Heart left ventricle (tissue), 16 donors: Measurements from ENCODE around the gene SOX8. TPM values are rescaled to one million over a fixed set of nuclear protein-coding genes. Genes with fewer than 3 reads are reported as not detected.

Experiments
- ATAC-seq, 4 donors: fragments of 200-7000 bp; cut with Tn5 transposase; one replicate each; pipeline ENCODE4 v1.9.1; 2020 to 2022; ENCODE audit warnings: moderate library complexity in 4 of 4, mild to moderate bottlenecking in 3 of 4, moderate number of reproducible peaks in 1 of 4
- DNase-seq, 5 donors: peaks; one replicate each; pipeline ENCODE4 v3.0.0-alpha.2; 2020
- H3K27ac ChIP-seq, 12 donors: fragments of 200-600 bp; sonication (generic) in 4 of 12; one replicate each; pipeline versions ENCODE4 v1.5.0 to v1.8.0; 2016 to 2022; ENCODE audit warnings: mild to moderate bottlenecking in 2 of 12
- H3K27me3 ChIP-seq, 9 donors: fragments of 200-600 bp; sonication (generic) in 2 of 9; one replicate each; pipeline versions ENCODE4 v1.5.1 to v1.8.0; 2016 to 2022; ENCODE audit warnings: mild to moderate bottlenecking in 3 of 9
- H3K36me3 ChIP-seq, 9 donors: fragments of 200-600 bp; sonication (generic) in 2 of 9; one replicate each; pipeline versions ENCODE4 v1.5.0 to v1.8.0; 2018 to 2022; ENCODE audit warnings: mild to moderate bottlenecking in 2 of 9
- H3K4me1 ChIP-seq, 12 donors: fragments of 200-600 bp; sonication (generic) in 4 of 12; one replicate each; pipeline versions ENCODE4 v1.5.0 to v1.8.0; 2016 to 2022; ENCODE audit warnings: mild to moderate bottlenecking in 3 of 12
- H3K4me3 ChIP-seq, 12 donors: fragments of 200-600 bp; sonication (generic) in 4 of 12; one replicate each; pipeline versions ENCODE4 v1.5.0 to v1.8.0; 2017 to 2022; ENCODE audit warnings: mild to moderate bottlenecking in 9 of 12, moderate library complexity in 4 of 12
- H3K9me3 ChIP-seq, 12 donors: fragments of 200-600 bp; sonication (generic) in 4 of 12; one replicate each; pipeline versions ENCODE4 v1.5.0 to v1.8.0; 2016 to 2022; ENCODE audit warnings: mild to moderate bottlenecking in 1 of 12
- POLR2A ChIP-seq, 2 donors: fragments of 450-650 bp; IDR thresholded peaks; one replicate each; pipeline ENCODE4 v1.6.1; 2017; ENCODE audit warnings: antibody characterized with exemption in 2 of 2, mild to moderate bottlenecking in 2 of 2, moderate library complexity in 2 of 2
- WGBS, 4 donors: extraction: QIAGEN DNeasy Blood & Tissue Kit in 2 of 4; methylation state at CpG; one replicate each; pipeline versions ENCODE4 v1.1.5 to v1.1.7; 2013 to 2018; 5-methylcytosine and 5-hydroxymethylcytosine counted together
- intact Hi-C, 10 donors: fragments of 100-400 bp; cut with DNase I; formaldehyde crosslinking; loops; one replicate each; pipeline versions ENCODE4 v1.11.1 to v1.14.2; 2022
- polyA plus RNA-seq, 2 donors: library from polyadenylated mRNA; stranded (reverse); fragments of 200-250 nt; gene quantifications; one replicate each; pipeline ENCODE4 v1.2.3, GENCODE V29; 2013
- total RNA-seq, 9 donors: library from RNA; depleted of rRNA in 2 of 9; stranded (reverse); fragments of >200 nt in 2 of 9; fragmentation: NEBNext Ultra II Directional in 3 of 9; extraction: Animal tissue kit (Norgen Biotek cat#: 25700) in 3 of 9; gene quantifications; one replicate each; pipeline versions ENCODE4 v1.1.0 to v1.2.4, GENCODE V29; 2016 to 2023
- TF ChIP-seq, protein P1 (sequence below), 12 donors: fragments of 200-600 bp; sonication (generic) in 4 of 12; IDR thresholded peaks; one replicate each; pipeline versions ENCODE4 v1.5.0 to v1.8.0; 2018 to 2022; ENCODE audit warnings: antibody characterized with exemption in 12 of 12, mild to moderate bottlenecking in 5 of 12
- donor health status: ischemic (EF 13 %, LVEDD 7.1; RV severe dilation, severe dysfunction).
- donor health status: healthy with polysubstance abuse.
- donor health status: DM: no; HTN: yes; CAD: no.
- donor health status: DM: no; HTN: no; CAD: no.
- donor health status: ischemic (EF 25% LVEDD 6.9; RV normal size, moderate dysfunction).
- donor health status: ischemic (EF 25% LVEDD 5.7; RV mildly dilated, moderate dysfunction).
- donor health status: healthy.
- donor health status: DM: yes; HTN: yes; CAD: no.
- donor health status: ischemic (EF 35%, LVEDD 5.7; RV mildly dilated, moderate dysfunction).
- donor health status: nonischemic (EF 11% LVEDD 7.7; RV severe dilation, severe dysfunction).
- donor health status: DM: yes; HTN: yes; CAD: no.
- donor health status: PGD.
- donor health status: ischemic (EF 29% LVEDD 5.4; RV normal size, mild dysfunction).
- donor health status: nonischemic (EF 23%, LVEDD 6.1; RV moderate dilation, normal function).

Gene SOX8
- total and polyA plus RNA-seq, 11 donors, result 0.44 to 1.3 (median 0.77) TPM

DNA sequence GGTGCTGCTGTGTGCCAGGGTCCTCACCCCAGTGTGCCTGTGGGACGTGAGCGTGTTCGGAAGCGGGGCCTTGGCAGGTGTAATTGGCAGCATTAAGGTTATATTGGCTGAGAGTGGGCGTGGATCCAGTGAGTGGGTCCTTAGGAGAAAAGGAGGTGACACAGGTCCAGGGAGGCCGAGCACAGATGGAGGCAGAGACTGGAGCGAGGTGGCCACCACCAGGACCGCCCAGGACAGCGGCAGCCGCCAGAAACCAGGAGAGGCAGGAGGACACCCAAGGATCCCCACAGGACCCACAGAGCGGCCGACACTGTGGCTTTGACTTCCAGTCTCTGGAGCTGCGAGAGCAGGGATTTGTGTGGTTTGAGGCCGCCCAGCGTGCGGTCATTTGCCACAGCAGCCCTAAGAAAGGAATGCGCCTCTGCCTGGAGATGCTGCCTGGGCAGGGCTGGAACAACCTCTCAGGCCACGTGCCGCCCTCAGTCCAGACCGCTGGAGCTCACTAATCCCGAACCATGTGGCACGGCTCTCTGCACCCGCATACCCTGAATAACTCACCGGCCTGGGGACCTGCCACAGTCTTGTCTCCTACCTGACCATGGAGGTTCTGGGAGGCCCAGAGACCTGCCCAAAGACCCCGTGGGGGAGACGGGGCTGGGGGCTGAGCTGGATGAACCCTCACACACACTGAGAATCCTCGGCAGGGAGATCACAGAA is 45.4 kb downstream of the SOX8 start:
- Histone ChIP-seq H3K27me3 (peaks cover 5 to 68% (median 22%) of the 10 kb centered on the region in 9 donors), H3K27ac (no peak overlapping the region), H3K4me3 (no peak overlapping the region), H3K4me1 (peaks cover 0 to 25% (median 0%) of the 10 kb centered on the region in 12 donors), H3K36me3 (no peaks in the 10 kb centered on the region), H3K9me3 (no peaks in the 10 kb centered on the region)
- DNase-seq (peak in 1 of 5 donors; percentile 23), ATAC-seq (no peak)
- 82 to 90% (median 84%) methylated on average over 26 to 27 of the region's 27 CpGs for WGBS, 4 donors
- no peak for TF ChIP-seq POLR2A (IDR thresholded peaks at IDR 0.05)
- TF ChIP-seq, protein P1, sequence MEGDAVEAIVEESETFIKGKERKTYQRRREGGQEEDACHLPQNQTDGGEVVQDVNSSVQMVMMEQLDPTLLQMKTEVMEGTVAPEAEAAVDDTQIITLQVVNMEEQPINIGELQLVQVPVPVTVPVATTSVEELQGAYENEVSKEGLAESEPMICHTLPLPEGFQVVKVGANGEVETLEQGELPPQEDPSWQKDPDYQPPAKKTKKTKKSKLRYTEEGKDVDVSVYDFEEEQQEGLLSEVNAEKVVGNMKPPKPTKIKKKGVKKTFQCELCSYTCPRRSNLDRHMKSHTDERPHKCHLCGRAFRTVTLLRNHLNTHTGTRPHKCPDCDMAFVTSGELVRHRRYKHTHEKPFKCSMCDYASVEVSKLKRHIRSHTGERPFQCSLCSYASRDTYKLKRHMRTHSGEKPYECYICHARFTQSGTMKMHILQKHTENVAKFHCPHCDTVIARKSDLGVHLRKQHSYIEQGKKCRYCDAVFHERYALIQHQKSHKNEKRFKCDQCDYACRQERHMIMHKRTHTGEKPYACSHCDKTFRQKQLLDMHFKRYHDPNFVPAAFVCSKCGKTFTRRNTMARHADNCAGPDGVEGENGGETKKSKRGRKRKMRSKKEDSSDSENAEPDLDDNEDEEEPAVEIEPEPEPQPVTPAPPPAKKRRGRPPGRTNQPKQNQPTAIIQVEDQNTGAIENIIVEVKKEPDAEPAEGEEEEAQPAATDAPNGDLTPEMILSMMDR (IDR thresholded peaks at IDR 0.05), result no peak
- intact Hi-C loops, result no loop called here

DNA sequence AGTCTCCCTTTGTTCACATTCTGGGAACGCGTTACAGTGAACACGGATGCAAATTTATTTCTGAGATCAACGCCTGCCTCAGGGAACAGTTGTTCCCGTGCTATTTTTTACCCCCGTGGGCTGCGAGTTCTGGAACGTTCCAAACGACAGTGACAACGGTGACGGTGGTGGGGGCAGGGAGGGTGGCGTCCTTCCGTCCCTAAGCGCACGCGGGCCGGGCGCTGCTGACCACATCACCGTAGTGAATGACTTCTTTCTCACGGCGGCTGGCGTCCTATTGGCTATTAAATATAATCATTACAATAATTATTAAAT is 45.9 kb downstream of the SOX8 start:
- DNase-seq (no peak), ATAC-seq (no peak)
- peaks cover 5 to 65% (median 22%) of the 10 kb centered on the region in 9 donors for H3K27me3 ChIP-seq
- H3K4me1 ChIP-seq, result peaks cover 0 to 21% (median 0%) of the 10 kb centered on the region in 12 donors
- 79 to 88% (median 85%) methylated on average over 22 of the region's 22 CpGs for WGBS, 4 donors
- no peak for TF ChIP-seq POLR2A (IDR thresholded peaks at IDR 0.05)
- H3K4me3 ChIP-seq, result no peak overlapping the region
- no peaks in the 10 kb centered on the region for H3K9me3 ChIP-seq
- H3K36me3 ChIP-seq, result no peaks in the 10 kb centered on the region
- intact Hi-C loops, result no loop called here
- no peak overlapping the region for H3K27ac ChIP-seq

DNA sequence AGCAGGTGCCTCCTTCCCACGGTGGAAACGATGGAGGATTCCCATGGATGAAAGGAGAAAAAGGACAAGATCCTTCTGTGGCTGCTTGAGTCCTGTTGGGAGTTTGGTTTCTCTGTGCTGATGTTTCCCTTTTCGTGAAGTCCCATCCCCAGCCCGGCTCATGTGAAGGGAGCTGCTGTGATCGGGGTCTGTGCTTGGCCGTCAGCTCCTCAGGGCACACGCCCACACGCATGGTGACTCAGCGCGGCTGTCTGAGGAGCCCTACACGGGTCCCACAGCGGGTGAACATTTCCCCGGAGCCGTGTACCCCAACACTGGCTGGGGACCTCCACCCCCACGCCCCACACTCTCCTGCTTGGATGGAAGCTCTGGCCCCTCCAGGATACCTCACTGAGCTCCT is 46.5 kb downstream of the SOX8 start:
- peaks cover 5 to 59% (median 18%) of the 10 kb centered on the region in 9 donors for H3K27me3 ChIP-seq
- intact Hi-C loops, result no loop called here
- 43 to 63% (median 52%) methylated on average over 9 to 15 of the region's 15 CpGs for WGBS, 4 donors
- no peak overlapping the region for H3K27ac ChIP-seq
- peak in 1 of 4 donors; percentile 4 for ATAC-seq
- no peaks in the 10 kb centered on the region for H3K9me3 ChIP-seq
- H3K4me1 ChIP-seq, result peaks cover 0 to 21% (median 0%) of the 10 kb centered on the region in 12 donors
- H3K4me3 ChIP-seq, result no peak overlapping the region
- H3K36me3 ChIP-seq, result no peaks in the 10 kb centered on the region
- no peak for TF ChIP-seq POLR2A (IDR thresholded peaks at IDR 0.05)
- TF ChIP-seq, protein P1 (IDR thresholded peaks at IDR 0.05), result no peak
- no peak for DNase-seq

DNA sequence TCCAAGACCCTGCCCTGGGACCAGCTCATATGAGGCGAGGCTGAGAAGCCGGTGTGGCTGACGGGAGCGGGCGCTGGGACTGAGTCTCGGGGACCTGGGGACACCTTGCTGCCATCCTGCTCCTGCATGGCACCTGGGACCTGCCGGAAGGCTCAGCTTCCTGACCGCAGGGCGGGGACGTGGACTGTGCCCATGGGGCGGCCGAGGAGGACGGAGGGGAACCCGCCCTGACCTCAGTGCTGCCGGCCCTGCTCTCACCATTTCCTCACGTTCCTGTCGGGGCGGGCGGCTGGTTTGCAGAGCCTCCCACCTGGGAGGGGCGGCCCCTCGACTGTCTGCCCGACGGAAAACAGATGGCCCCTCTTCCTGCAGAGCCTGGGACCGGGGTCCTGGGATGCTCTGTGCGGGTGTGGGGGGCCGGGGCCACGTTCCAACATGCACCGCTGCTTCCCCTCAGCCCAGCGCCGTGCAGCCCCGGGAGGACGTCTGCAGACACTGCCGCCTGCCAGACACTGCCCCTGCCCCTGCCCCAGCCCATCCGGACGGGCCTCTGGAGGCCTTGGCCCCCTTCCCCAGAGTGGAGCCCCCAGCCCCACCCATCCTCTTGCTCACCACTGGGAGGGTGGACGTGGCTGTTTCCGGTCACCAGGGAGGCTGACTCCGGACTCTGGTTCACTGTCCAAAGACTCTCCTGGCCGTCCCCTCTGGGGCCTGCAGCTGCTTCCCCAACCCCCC is 47.1 kb downstream of the SOX8 start:
- H3K4me1 ChIP-seq, result peaks cover 0 to 21% (median 0%) of the 10 kb centered on the region in 12 donors
- H3K4me3 ChIP-seq, result no peak overlapping the region
- no peak for DNase-seq
- WGBS, 4 donors, result 12 to 22% (median 19%) methylated on average over 9 to 39 of the region's 39 CpGs
- intact Hi-C loops, result no loop called here
- H3K27ac ChIP-seq, result no peak overlapping the region
- no peaks in the 10 kb centered on the region for H3K9me3 ChIP-seq
- H3K27me3 ChIP-seq, result peaks cover 5 to 53% (median 18%) of the 10 kb centered on the region in 9 donors
- no peaks in the 10 kb centered on the region for H3K36me3 ChIP-seq
- ATAC-seq, result peak in 3 of 4 donors; percentile 7 to 18 (median 16)
- no peak for TF ChIP-seq POLR2A (IDR thresholded peaks at IDR 0.05)
- TF ChIP-seq, protein P1 (IDR thresholded peaks at IDR 0.05), result no peak
